ENCODE measurements around the gene GEN1. TPM values are rescaled to one million over a fixed set of nuclear protein-coding genes. Genes with fewer than 3 reads are reported as not detected.

GEN1 gene
- total and polyA plus RNA-seq, 2 of the 13 experiments (the other 11 are each of a cell fraction or from before 2014, with no cell fraction given), result 9.9 to 27.1 TPM

DNA sequence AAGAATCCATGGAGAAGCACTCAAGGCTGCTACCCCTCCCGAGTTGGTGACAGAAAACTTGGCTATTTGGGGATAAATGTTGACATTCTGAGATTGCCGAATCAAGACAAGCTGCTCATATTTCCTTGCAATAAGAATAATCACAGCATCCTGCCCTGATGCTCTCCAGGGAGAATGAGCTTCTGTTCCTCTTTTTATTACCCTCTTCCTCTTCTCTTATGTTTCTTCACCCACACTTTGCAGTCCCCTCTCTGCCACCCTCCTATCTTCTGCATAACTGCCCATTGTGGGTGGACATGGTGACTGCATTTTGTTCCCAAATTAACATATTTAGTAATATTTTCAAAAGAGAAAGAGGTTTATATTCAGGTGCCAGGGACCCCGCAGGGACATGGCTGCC lies 50.4 kb downstream of the GEN1 start:
- FAIRE-seq (no peak), ATAC-seq (no peak), DNase-seq (ENCODE audit: low spot score) (no peak)
- no TSS peak for BruUV-seq (replicated peaks)
- Histone ChIP-seq H3K27ac (ENCODE audit: extremely low read length, insufficient read depth, low read length) (no peak overlapping the region), H3K9ac (ENCODE audit: insufficient read depth, low read depth, low read length) (no peak overlapping the region), H3K4me3 (replicated peaks in 1 of 3; ENCODE audit: insufficient read depth in 1 of 3, low read depth in 2 of 3, low read length in 3 of 3) (no peak overlapping the region), H3K9me3 (ENCODE audit: low read length) (no peaks in the 10 kb centered on the region), H3K4me1 (ENCODE audit: insufficient read depth, low read length) (peaks cover 22% of the 10 kb centered on the region), H4K20me1 (ENCODE audit: insufficient read depth, low read length) (no peaks in the 10 kb centered on the region), H3K79me2 (ENCODE audit: insufficient read depth, low read length) (no peaks in the 10 kb centered on the region), H2AFZ (ENCODE audit: low read length) (no peak overlapping the region), H3K4me2 (ENCODE audit: low read depth, low read length) (no peak overlapping the region), H3K36me3 (replicated peaks in 1 of 2; ENCODE audit: control insufficient read depth in 1 of 2, insufficient read depth in 2 of 2, low read length in 2 of 2) (no peaks in the 10 kb centered on the region), H3K27me3 (ENCODE audit: control insufficient read depth in 1 of 2, insufficient read depth in 2 of 2, low read length in 2 of 2) (peaks cover 0 to 12% of the 10 kb centered on the region in 2 experiments; a peak in 2 of 5 replicates)
- POLR2A ChIA-PET, result no interaction called here
- intact Hi-C loops (cut with micrococcal nuclease; ENCODE audit: unreplicated experiment) (no loop called here), in situ Hi-C loops (cut with HindIII; ENCODE audit: extremely low pct_ligation_motif_present, low pct_unique_long_range_greater_than_20kb) (no loop called here)
- CTCF ChIA-PET (ENCODE audit: low intra/inter-chr PET ratio, low total read pairs), result no interaction called here
- TF ChIP-seq SMAD9 (CRISPR knock-in tag; IDR thresholded peaks at IDR 0.05) (no peak), RBM39 (IDR thresholded peaks at IDR 0.05; ENCODE audit: low read depth, low read length, poor library complexity, severe bottlenecking) (no peak), ZKSCAN8 (CRISPR knock-in tag; IDR thresholded peaks at IDR 0.05; ENCODE audit: borderline replicate concordance) (no peak), TFDP2 (CRISPR knock-in tag; IDR thresholded peaks at IDR 0.05) (no peak), GFI1 (CRISPR knock-in tag; IDR thresholded peaks at IDR 0.05; ENCODE audit: borderline replicate concordance) (no peak), ERF (CRISPR knock-in tag; IDR thresholded peaks at IDR 0.05) (no peak), RFX3 (CRISPR knock-in tag; IDR thresholded peaks at IDR 0.05) (no peak), CREB3 (CRISPR knock-in tag; IDR thresholded peaks at IDR 0.05) (no peak), ZNF546 (CRISPR knock-in tag; conservative IDR thresholded peaks at IDR 0.05) (no peak), POLR2AphosphoS5 (IDR thresholded peaks at IDR 0.05; ENCODE audit: low read depth, low read length) (no peak), ZNF766 (CRISPR knock-in tag; IDR thresholded peaks at IDR 0.05; ENCODE audit: borderline replicate concordance) (no peak), AKAP8 (CRISPR knock-in tag; IDR thresholded peaks at IDR 0.05) (no peak), ZFP36L1 (CRISPR knock-in tag; IDR thresholded peaks at IDR 0.05) (no peak), TOPORS (CRISPR knock-in tag; IDR thresholded peaks at IDR 0.05) (no peak), TERF1 (CRISPR knock-in tag; IDR thresholded peaks at IDR 0.05) (no peak), XRCC5 (optimal IDR thresholded peaks at IDR 0.05; ENCODE audit: low read length) (no peak)
- TF ChIP-seq, protein P1, sequence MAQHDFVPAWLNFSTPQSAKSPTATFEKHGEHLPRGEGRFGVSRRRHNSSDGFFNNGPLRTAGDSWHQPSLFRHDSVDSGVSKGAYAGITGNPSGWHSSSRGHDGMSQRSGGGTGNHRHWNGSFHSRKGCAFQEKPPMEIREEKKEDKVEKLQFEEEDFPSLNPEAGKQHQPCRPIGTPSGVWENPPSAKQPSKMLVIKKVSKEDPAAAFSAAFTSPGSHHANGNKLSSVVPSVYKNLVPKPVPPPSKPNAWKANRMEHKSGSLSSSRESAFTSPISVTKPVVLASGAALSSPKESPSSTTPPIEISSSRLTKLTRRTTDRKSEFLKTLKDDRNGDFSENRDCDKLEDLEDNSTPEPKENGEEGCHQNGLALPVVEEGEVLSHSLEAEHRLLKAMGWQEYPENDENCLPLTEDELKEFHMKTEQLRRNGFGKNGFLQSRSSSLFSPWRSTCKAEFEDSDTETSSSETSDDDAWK (CRISPR knock-in tag; IDR thresholded peaks at IDR 0.05), result no peak
- TF ChIP-seq, protein P2, sequence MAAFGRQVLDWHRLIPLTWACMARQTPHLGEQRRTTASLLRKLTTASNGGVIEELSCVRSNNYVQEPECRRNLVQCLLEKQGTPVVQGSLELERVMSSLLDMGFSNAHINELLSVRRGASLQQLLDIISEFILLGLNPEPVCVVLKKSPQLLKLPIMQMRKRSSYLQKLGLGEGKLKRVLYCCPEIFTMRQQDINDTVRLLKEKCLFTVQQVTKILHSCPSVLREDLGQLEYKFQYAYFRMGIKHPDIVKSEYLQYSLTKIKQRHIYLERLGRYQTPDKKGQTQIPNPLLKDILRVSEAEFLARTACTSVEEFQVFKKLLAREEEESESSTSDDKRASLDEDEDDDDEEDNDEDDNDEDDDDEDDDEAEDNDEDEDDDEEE (CRISPR knock-in tag; IDR thresholded peaks at IDR 0.05), result no peak
- WGBS (ENCODE audit: low lambda C conversion rate), result 36% methylated on average over 3 of the region's 3 CpGs

Measured in HepG2 (cell line).